Ovary (tissue), 3 donors: ENCODE results near the gene SPEG.

Source experiments
- EP300 ChIP-seq: sonication (generic); formaldehyde crosslinking; IDR thresholded peaks from one replicate; pipeline ENCODE4 v1.6.1; 2017; ENCODE audit warnings: antibody characterized with exemption
- TF ChIP-seq, protein P1 (sequence below), 3 donors: fragments of 450-650 bp in 2 of 3; fragments of 200-600 bp in 1 of 3; IDR thresholded peaks; one replicate each; pipeline versions ENCODE4 v1.5.1 to v1.8.0; 2016 to 2022; ENCODE audit warnings: antibody characterized with exemption in 3 of 3, mild to moderate bottlenecking in 1 of 3
- donor health status: DM: no; HTN: no; CAD: no.

DNA sequence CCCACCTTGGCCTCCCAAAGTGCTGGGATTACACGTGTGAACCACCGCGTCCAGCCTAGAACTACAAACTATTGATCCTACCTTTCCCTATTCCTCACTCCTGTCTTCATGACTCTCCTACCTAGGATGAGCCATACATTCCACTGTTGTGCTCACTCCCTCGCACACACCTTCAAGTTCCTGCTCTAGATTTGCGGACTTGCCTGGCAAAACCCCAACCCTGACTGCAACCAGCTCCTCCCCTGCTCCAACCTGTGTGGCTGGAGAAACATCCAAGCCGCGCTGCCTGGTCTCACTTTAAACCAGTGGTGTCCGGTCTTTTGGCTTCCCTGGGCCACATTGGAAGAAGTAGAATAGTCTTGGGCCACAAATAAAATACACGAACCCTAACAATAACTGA is 41.9 kb upstream of the SPEG start:
- TF ChIP-seq, protein P1, sequence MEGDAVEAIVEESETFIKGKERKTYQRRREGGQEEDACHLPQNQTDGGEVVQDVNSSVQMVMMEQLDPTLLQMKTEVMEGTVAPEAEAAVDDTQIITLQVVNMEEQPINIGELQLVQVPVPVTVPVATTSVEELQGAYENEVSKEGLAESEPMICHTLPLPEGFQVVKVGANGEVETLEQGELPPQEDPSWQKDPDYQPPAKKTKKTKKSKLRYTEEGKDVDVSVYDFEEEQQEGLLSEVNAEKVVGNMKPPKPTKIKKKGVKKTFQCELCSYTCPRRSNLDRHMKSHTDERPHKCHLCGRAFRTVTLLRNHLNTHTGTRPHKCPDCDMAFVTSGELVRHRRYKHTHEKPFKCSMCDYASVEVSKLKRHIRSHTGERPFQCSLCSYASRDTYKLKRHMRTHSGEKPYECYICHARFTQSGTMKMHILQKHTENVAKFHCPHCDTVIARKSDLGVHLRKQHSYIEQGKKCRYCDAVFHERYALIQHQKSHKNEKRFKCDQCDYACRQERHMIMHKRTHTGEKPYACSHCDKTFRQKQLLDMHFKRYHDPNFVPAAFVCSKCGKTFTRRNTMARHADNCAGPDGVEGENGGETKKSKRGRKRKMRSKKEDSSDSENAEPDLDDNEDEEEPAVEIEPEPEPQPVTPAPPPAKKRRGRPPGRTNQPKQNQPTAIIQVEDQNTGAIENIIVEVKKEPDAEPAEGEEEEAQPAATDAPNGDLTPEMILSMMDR (IDR thresholded peaks at IDR 0.05) = no peak
- TF ChIP-seq EP300 = no peak
